Stimulated activated CD4-positive, alpha-beta T cell treated with anti-CD3 and anti-CD28 coated beads, Interleukin-1b, Interleukin-23, amount 100 ng/mL, for 1 hour (primary cell): ENCODE results near the gene CRNN.

ENCODE experiments used
- DNase-seq, 2 donors: peaks; one replicate each; pipeline ENCODE4 v3.0.0-alpha.2; 2020; ENCODE audit warnings: low read depth in 2 of 2

The CRNN gene

GRCh38 chr1:152413909-152414308 lies at the start of gene CRNN:
Gene CRNN (minus strand): TSS chr1:152414263. CDS start chr1:152412233, 2,030 bp downstream.
- no peak for DNase-seq

- no peak for DNase-seq
These were observed 48.6 kb upstream of the CRNN start for GRCh38 chr1:152462636-152463035.

- peak; percentile 26 to 35 for DNase-seq
These were observed 47.5 kb upstream of the CRNN start for GRCh38 chr1:152461544-152461943.

- no peak for DNase-seq
These were observed 46.5 kb upstream of the CRNN start for GRCh38 chr1:152460529-152460899.

- DNase-seq = peak; percentile 43 to 50
These were observed 45.8 kb upstream of the CRNN start for GRCh38 chr1:152459596-152460528.

- peak; percentile 55 to 72 for DNase-seq
These were observed 44.5 kb upstream of the CRNN start for GRCh38 chr1:152458384-152459185.

- DNase-seq = no peak
These were observed 43.5 kb upstream of the CRNN start for GRCh38 chr1:152457561-152457960.

GRCh38 chr1:152457071-152457470 lies 43.0 kb upstream of the CRNN start:
- DNase-seq = no peak

GRCh38 chr1:152451254-152451653 lies 37.2 kb upstream of the CRNN start:
- DNase-seq = no peak

- no peak for DNase-seq
These were observed 35.6 kb upstream of the CRNN start for GRCh38 chr1:152449661-152450060.

- DNase-seq = no peak
These were observed 34.4 kb upstream of the CRNN start for GRCh38 chr1:152448496-152448895.

- DNase-seq = no peak
These were observed 34.0 kb upstream of the CRNN start for GRCh38 chr1:152448095-152448494.

- DNase-seq = no peak
These were observed 33.4 kb upstream of the CRNN start for GRCh38 chr1:152447484-152447883.

GRCh38 chr1:152444045-152444444 lies 30.0 kb upstream of the CRNN start:
- DNase-seq = no peak

- DNase-seq = no peak
These were observed 28.7 kb upstream of the CRNN start for GRCh38 chr1:152442765-152443164.

GRCh38 chr1:152442301-152442700 lies 28.2 kb upstream of the CRNN start:
- DNase-seq = no peak

GRCh38 chr1:152441756-152442155 lies 27.7 kb upstream of the CRNN start:
- no peak for DNase-seq

GRCh38 chr1:152440635-152441471 lies 26.8 kb upstream of the CRNN start:
- DNase-seq = peak; percentile 22 to 39

GRCh38 chr1:152436593-152437496 lies 22.8 kb upstream of the CRNN start:
- DNase-seq = no peak

- no peak for DNase-seq
These were observed 13.4 kb upstream of the CRNN start for GRCh38 chr1:152427458-152427857.

GRCh38 chr1:152426731-152427130 lies 12.7 kb upstream of the CRNN start:
- no peak for DNase-seq
